HCT116 (cell line): ENCODE measurements around the gene INTS1.

ENCODE experiments used
- CEBPB ChIP-seq: IDR thresholded peaks from 2 replicates; pipeline ENCODE4 v1.6.1; 2012; ENCODE audit warnings: low read depth
- CTCF ChIP-seq, 3 experiments: fragments of 200-600 bp in 1 of 3; sonication (generic) in 1 of 3; IDR thresholded peaks in 2 of 3; conservative IDR thresholded peaks in 1 of 3; 2 replicates each; pipeline ENCODE4 v1.5.1; 2012 to 2017; ENCODE audit warnings: low read depth in 2 of 3, low read length in 2 of 3, antibody characterized with exemption in 1 of 3, borderline replicate concordance in 1 of 3, control low read depth in 1 of 3, mild to moderate bottlenecking in 1 of 3, mixed read lengths in 1 of 3, mixed run types in 1 of 3, moderate library complexity in 1 of 3; ENCODE audit not compliant: insufficient read depth in 1 of 3
- EGR1 ChIP-seq: IDR thresholded peaks from 2 replicates; pipeline ENCODE4 v1.6.1; 2012; ENCODE audit warnings: low read depth
- EZH2 ChIP-seq: fragments of 200-600 bp; sonication (generic); IDR thresholded peaks from 2 replicates; pipeline ENCODE4 v1.6.1; 2017; ENCODE audit warnings: antibody characterized with exemption, mixed run types
- FOSL1 ChIP-seq: IDR thresholded peaks from 2 replicates; pipeline ENCODE4 v1.6.1; 2012; ENCODE audit warnings: low read depth
- JUND ChIP-seq: IDR thresholded peaks from 2 replicates; pipeline ENCODE4 v1.6.1; 2012
- MAX ChIP-seq: IDR thresholded peaks from 2 replicates; pipeline ENCODE4 v1.6.1; 2012
- POLR2A ChIP-seq: IDR thresholded peaks from 2 replicates; pipeline ENCODE4 v1.7.0; 2011; ENCODE audit warnings: borderline replicate concordance; ENCODE audit not compliant: insufficient read depth, insufficient read length; ENCODE audit errors: extremely low read depth
- POLR2AphosphoS5 ChIP-seq: IDR thresholded peaks from 2 replicates; pipeline ENCODE4 v1.6.1; 2011; ENCODE audit warnings: mild to moderate bottlenecking, low read depth, low read length, moderate library complexity
- RAD21 ChIP-seq: IDR thresholded peaks from 2 replicates; pipeline ENCODE4 v1.6.1; 2012; ENCODE audit warnings: low read depth, mild to moderate bottlenecking
- SIN3A ChIP-seq: IDR thresholded peaks from 2 replicates; pipeline ENCODE4 v1.6.1; 2012; ENCODE audit warnings: low read depth
- SRF ChIP-seq: IDR thresholded peaks from 2 replicates; pipeline ENCODE4 v1.6.1; 2012; ENCODE audit warnings: low read depth
- ZBTB33 ChIP-seq: IDR thresholded peaks from 2 replicates; pipeline ENCODE4 v1.6.1; 2011; ENCODE audit warnings: mild to moderate bottlenecking, low read length, moderate library complexity; ENCODE audit not compliant: insufficient replicate concordance; ENCODE audit errors: extremely low read depth
- ZNF274 ChIP-seq: fragments of 200-500 bp; sonication (Bioruptor generic); IDR thresholded peaks from 2 replicates; pipeline ENCODE4 v1.6.1; 2014; ENCODE audit warnings: mild to moderate bottlenecking, low read depth, low read length, inconsistent platforms

GRCh38 chr7:1540776-1541271 lies 36.6 kb upstream of the INTS1 start:
- no peak for TF ChIP-seq CTCF (IDR thresholded peaks at IDR 0.05 in 2 of 3, conservative IDR thresholded peaks at IDR 0.05 in 1 of 3; ENCODE audit: borderline replicate concordance in 1 of 3, insufficient read depth in 1 of 3, low read depth in 2 of 3, low read length in 2 of 3)
- TF ChIP-seq MAX = no peak
- TF ChIP-seq EZH2 = no peak
- TF ChIP-seq FOSL1 = no peak
- TF ChIP-seq POLR2AphosphoS5 = no peak
- no peak for TF ChIP-seq RAD21
- TF ChIP-seq ZBTB33 = no peak
- no peak for TF ChIP-seq JUND
- no peak for TF ChIP-seq SIN3A
- TF ChIP-seq CEBPB = no peak
- no peak for TF ChIP-seq EGR1
- no peak for TF ChIP-seq ZNF274
- no peak for TF ChIP-seq POLR2A
- TF ChIP-seq SRF = no peak
